Stimulated activated CD8-positive, alpha-beta memory T cell treated with anti-CD3 and anti-CD28 coated beads, Interleukin-4, amount 100 ng/mL, for 1 hour (primary cell): Measurements from ENCODE around the gene TGFBI.

Experiments
- DNase-seq, 2 donors: peaks; one replicate each; pipeline ENCODE4 v3.0.0-alpha.2; 2020; ENCODE audit warnings: low read depth in 2 of 2, low spot score in 1 of 2

Gene TGFBI

GRCh38 chr5:136025900-136026299, 2.9 kb upstream of the TGFBI start:
- DNase-seq, result no peak

- no peak for DNase-seq
Measured at GRCh38 chr5:136026636-136027035, 2.2 kb upstream of the TGFBI start.

GRCh38 chr5:136027311-136027710, 1.5 kb upstream of the TGFBI start:
- DNase-seq, result no peak

GRCh38 chr5:136028090-136028489, 698 bp upstream of the TGFBI start:
- no peak for DNase-seq

GRCh38 chr5:136030252-136030651, 1.5 kb downstream of the TGFBI start:
- DNase-seq, result no peak

- DNase-seq, result no peak
Measured at GRCh38 chr5:136030956-136031611, 2.3 kb downstream of the TGFBI start.

GRCh38 chr5:136031711-136032110, 2.9 kb downstream of the TGFBI start:
- no peak for DNase-seq

GRCh38 chr5:136032564-136032963, 3.8 kb downstream of the TGFBI start:
- DNase-seq, result no peak

GRCh38 chr5:136033234-136033633, 4.4 kb downstream of the TGFBI start:
- DNase-seq, result no peak

- no peak for DNase-seq
Measured at GRCh38 chr5:136033848-136034247, 5.1 kb downstream of the TGFBI start.

GRCh38 chr5:136034492-136034891, 5.7 kb downstream of the TGFBI start:
- DNase-seq, result no peak

- no peak for DNase-seq
Measured at GRCh38 chr5:136034984-136035383, 6.2 kb downstream of the TGFBI start.

GRCh38 chr5:136035837-136036236, 7.0 kb downstream of the TGFBI start:
- no peak for DNase-seq

GRCh38 chr5:136036293-136036911, 7.6 kb downstream of the TGFBI start:
- no peak for DNase-seq

GRCh38 chr5:136037001-136037705, 8.4 kb downstream of the TGFBI start:
- no peak for DNase-seq

- no peak for DNase-seq
Measured at GRCh38 chr5:136038635-136039034, 9.8 kb downstream of the TGFBI start.

- DNase-seq, result no peak
Measured at GRCh38 chr5:136039202-136039601, 10.4 kb downstream of the TGFBI start.

GRCh38 chr5:136040746-136041415, 12.1 kb downstream of the TGFBI start:
- no peak for DNase-seq

- DNase-seq, result no peak
Measured at GRCh38 chr5:136042156-136042555, 13.4 kb downstream of the TGFBI start.

- DNase-seq, result no peak
Measured at GRCh38 chr5:136042665-136043121, 13.9 kb downstream of the TGFBI start.

GRCh38 chr5:136043551-136043950, 14.8 kb downstream of the TGFBI start:
- DNase-seq, result no peak
